WERI-Rb-1 (cell line): ENCODE results near the gene IL15RA.

Experiments used
- DNase-seq: peaks from one replicate; pipeline ENCODE4 v3.0.0-alpha.2; 2020
- H3K27ac ChIP-seq: fragments of 250-450 bp; sonication (Bioruptor Pico); 2 replicates; pipeline ENCODE4 v1.5.1; 2020; ENCODE audit warnings: mild to moderate bottlenecking, moderate library complexity
- H3K27me3 ChIP-seq: fragments of 250-450 bp; sonication (Bioruptor Pico); 2 replicates; pipeline ENCODE4 v1.5.1; 2021; ENCODE audit warnings: mild to moderate bottlenecking, low read depth, moderate library complexity; ENCODE audit not compliant: insufficient read depth, severe bottlenecking
- H3K36me3 ChIP-seq: fragments of 250-450 bp; sonication (Bioruptor Pico); 2 replicates; pipeline ENCODE4 v1.5.1; 2020; ENCODE audit warnings: mild to moderate bottlenecking, moderate library complexity
- H3K4me3 ChIP-seq: 2 replicates; pipeline ENCODE4 v1.5.1; 2011; ENCODE audit warnings: low read depth, mild to moderate bottlenecking, control low read depth, low read length
- H3K9me3 ChIP-seq: fragments of 250-450 bp; sonication (Bioruptor Pico); 2 replicates; pipeline ENCODE4 v1.5.1; 2021; ENCODE audit warnings: mild to moderate bottlenecking, moderate library complexity; ENCODE audit not compliant: severe bottlenecking
- CTCF ChIP-seq: IDR thresholded peaks from 2 replicates; pipeline ENCODE4 v1.5.1; 2011; ENCODE audit warnings: low read depth, mild to moderate bottlenecking, control low read depth, inconsistent platforms, low read length

Gene IL15RA

GRCh38 chr10:6013413-6014192, 36.3 kb upstream of the IL15RA start:
- TF ChIP-seq CTCF = no peak

GRCh38 chr10:6012121-6012905, 35.0 kb upstream of the IL15RA start:
- H3K9me3 ChIP-seq = no peaks in the 10 kb centered on the region
- DNase-seq = no peak
- H3K4me3 ChIP-seq = no peak overlapping the region
- peaks cover 20% of the 10 kb centered on the region for H3K27me3 ChIP-seq
- no peak overlapping the region for H3K27ac ChIP-seq
- TF ChIP-seq CTCF = no peak
- no peaks in the 10 kb centered on the region for H3K36me3 ChIP-seq

More at GRCh38 chr10:6013413-6014192, 36.3 kb upstream of the IL15RA start:
- Histone ChIP-seq H3K27me3 (peaks cover 25% of the 10 kb centered on the region), H3K9me3 (no peaks in the 10 kb centered on the region), H3K36me3 (no peaks in the 10 kb centered on the region), H3K4me3 (no peak overlapping the region), H3K27ac (no peak overlapping the region)
- no peak for DNase-seq

GRCh38 chr10:6011558-6011957, 34.2 kb upstream of the IL15RA start:
- H3K9me3 ChIP-seq = no peaks in the 10 kb centered on the region
- H3K36me3 ChIP-seq = no peaks in the 10 kb centered on the region
- TF ChIP-seq CTCF = no peak
- peaks cover 20% of the 10 kb centered on the region for H3K27me3 ChIP-seq
- H3K27ac ChIP-seq = no peak overlapping the region
- no peak overlapping the region for H3K4me3 ChIP-seq
- DNase-seq = no peak

GRCh38 chr10:6010569-6010968, 33.2 kb upstream of the IL15RA start:
- H3K9me3 ChIP-seq = no peaks in the 10 kb centered on the region
- no peak for TF ChIP-seq CTCF

GRCh38 chr10:6009961-6010360, 32.6 kb upstream of the IL15RA start:
- Histone ChIP-seq H3K4me3 (no peak overlapping the region), H3K27ac (no peak overlapping the region), H3K36me3 (no peaks in the 10 kb centered on the region), H3K27me3 (peaks cover 16% of the 10 kb centered on the region), H3K9me3 (no peaks in the 10 kb centered on the region)
- TF ChIP-seq CTCF = no peak
- DNase-seq = no peak

More at GRCh38 chr10:6010569-6010968, 33.2 kb upstream of the IL15RA start:
- no peak overlapping the region for H3K27ac ChIP-seq
- no peak for DNase-seq
- no peak overlapping the region for H3K4me3 ChIP-seq
- H3K36me3 ChIP-seq = no peaks in the 10 kb centered on the region
- H3K27me3 ChIP-seq = peaks cover 20% of the 10 kb centered on the region
